H9 (cell line): ENCODE measurements around the gene RAP1GAP2. TPM values are rescaled to one million over a fixed set of nuclear protein-coding genes. Genes with fewer than 3 reads are reported as not detected.

Experiments
- DNase-seq: peaks from one replicate; pipeline ENCODE4 v3.0.0-alpha.2; 2017
- H2AFZ ChIP-seq: one replicate; pipeline ENCODE4 v1.6.1; 2013; ENCODE audit warnings: mild to moderate bottlenecking, low read length, control low read depth, moderate library complexity
- H2AK5ac ChIP-seq: 2 replicates; pipeline ENCODE4 v1.6.1; 2013; ENCODE audit warnings: low read length, control low read depth, mixed read lengths; ENCODE audit not compliant: insufficient read length
- H2BK120ac ChIP-seq: one replicate; pipeline ENCODE4 v1.6.1; 2013; ENCODE audit warnings: low read depth, mild to moderate bottlenecking, low read length, control low read depth, inconsistent platforms; ENCODE audit not compliant: poor library complexity, severe bottlenecking
- H2BK12ac ChIP-seq: 2 replicates; pipeline ENCODE4 v1.6.1; 2013; ENCODE audit warnings: low read length, control low read depth, mixed read lengths, low read depth; ENCODE audit not compliant: insufficient read length
- H2BK15ac ChIP-seq: 2 replicates; pipeline ENCODE4 v1.6.1; 2013; ENCODE audit warnings: low read depth, low read length, control low read depth
- H2BK20ac ChIP-seq: one replicate; pipeline ENCODE4 v1.6.1; 2013; ENCODE audit warnings: low read depth, mild to moderate bottlenecking, low read length, control low read depth, inconsistent platforms; ENCODE audit not compliant: poor library complexity, severe bottlenecking
- H2BK5ac ChIP-seq: 2 replicates; pipeline ENCODE4 v1.6.1; 2013; ENCODE audit warnings: low read length, control low read depth, mixed read lengths; ENCODE audit not compliant: insufficient read length
- H3K14ac ChIP-seq: 2 replicates; pipeline ENCODE4 v1.6.1; 2013; ENCODE audit warnings: low read length, control low read depth; ENCODE audit not compliant: insufficient read depth
- H3K18ac ChIP-seq: 2 replicates; pipeline ENCODE4 v1.6.1; 2013; ENCODE audit warnings: low read depth, mild to moderate bottlenecking, mixed read lengths, low read length, control low read depth; ENCODE audit not compliant: insufficient read length
- H3K23ac ChIP-seq: 2 replicates; pipeline ENCODE4 v1.6.1; 2013; ENCODE audit warnings: low read length, control low read depth, mixed read lengths, low read depth; ENCODE audit not compliant: insufficient read length
- H3K23me2 ChIP-seq: 2 replicates; pipeline ENCODE4 v1.6.1; 2013; ENCODE audit warnings: low read depth, mild to moderate bottlenecking, mixed read lengths, low read length, control low read depth; ENCODE audit not compliant: insufficient read length, poor library complexity, severe bottlenecking
- H3K27ac ChIP-seq: 2 replicates; pipeline ENCODE4 v1.5.1; 2013; ENCODE audit warnings: low read length, control low read depth, mixed read lengths, low read depth; ENCODE audit not compliant: insufficient read length
- H3K27me3 ChIP-seq: 2 replicates; pipeline ENCODE4 v1.6.1; 2013; ENCODE audit warnings: low read length, control low read depth, inconsistent platforms; ENCODE audit not compliant: insufficient read depth
- H3K4ac ChIP-seq: 2 replicates; pipeline ENCODE4 v1.6.1; 2013; ENCODE audit warnings: low read depth, mild to moderate bottlenecking, control low read depth, inconsistent platforms, low read length, moderate library complexity
- H3K4me1 ChIP-seq: 2 replicates; pipeline ENCODE4 v1.6.1; 2013; ENCODE audit warnings: low read length, control low read depth, inconsistent platforms; ENCODE audit not compliant: insufficient read depth
- H3K4me2 ChIP-seq: 2 replicates; pipeline ENCODE4 v1.6.1; 2013; ENCODE audit warnings: low read length, control low read depth, mixed read lengths; ENCODE audit not compliant: insufficient read length, insufficient read depth
- H3K56ac ChIP-seq: 2 replicates; pipeline ENCODE4 v1.6.1; 2013; ENCODE audit warnings: low read depth, mild to moderate bottlenecking, mixed read lengths, low read length, control low read depth; ENCODE audit not compliant: insufficient read length
- H3K79me1 ChIP-seq: 2 replicates; pipeline ENCODE4 v1.6.1; 2013; ENCODE audit warnings: low read depth, mild to moderate bottlenecking, moderate library complexity, low read length, control low read depth, inconsistent platforms; ENCODE audit not compliant: insufficient read depth, poor library complexity, severe bottlenecking
- H3K79me2 ChIP-seq: 2 replicates; pipeline ENCODE4 v1.6.1; 2013; ENCODE audit warnings: low read length, control low read depth, inconsistent platforms; ENCODE audit not compliant: insufficient read depth
- H3K9ac ChIP-seq: 2 replicates; pipeline ENCODE4 v1.6.1; 2013; ENCODE audit warnings: low read length, control low read depth, mixed read lengths; ENCODE audit not compliant: insufficient read length; ENCODE audit errors: extremely low read depth
- H3K9me3 ChIP-seq: one replicate; pipeline ENCODE4 v1.6.1; 2013; ENCODE audit warnings: low read depth, low read length, inconsistent platforms; ENCODE audit not compliant: control insufficient read depth
- H3T11ph ChIP-seq: one replicate; pipeline ENCODE4 v1.6.1; 2013; ENCODE audit warnings: mild to moderate bottlenecking, low read length, control low read depth, inconsistent platforms
- H4K20me1 ChIP-seq: one replicate; pipeline ENCODE4 v1.6.1; 2013; ENCODE audit not compliant: control insufficient read depth, insufficient read length, insufficient read depth
- H4K5ac ChIP-seq: 2 replicates; pipeline ENCODE4 v1.6.1; 2013; ENCODE audit warnings: low read depth, mild to moderate bottlenecking, mixed read lengths, low read length, control low read depth; ENCODE audit not compliant: insufficient read length
- H4K8ac ChIP-seq: replicated peaks from 2 replicates; pipeline ENCODE4 v1.6.1; 2013; ENCODE audit warnings: low read length, control low read depth, mixed read lengths, low read depth; ENCODE audit not compliant: insufficient read length
- H4K91ac ChIP-seq: 2 replicates; pipeline ENCODE4 v1.6.1; 2013; ENCODE audit warnings: low read depth, mild to moderate bottlenecking, moderate library complexity, mixed read lengths, low read length, control low read depth; ENCODE audit not compliant: insufficient read length
- H3K27ac Mint-ChIP-seq, 3 experiments: 2 replicates in 2 of 3; 3 replicates in 1 of 3; pipeline ENCODE4 v1.8.0; 2020 to 2021; ENCODE audit warnings: mixed read lengths in 3 of 3, mild to moderate bottlenecking in 1 of 3, moderate library complexity in 1 of 3
- H3K27me3 Mint-ChIP-seq: 2 replicates; pipeline ENCODE4 v1.8.0; 2021; ENCODE audit warnings: low read depth, mild to moderate bottlenecking, moderate library complexity, mixed read lengths
- H3K36me3 Mint-ChIP-seq, 3 experiments: 2 replicates in 2 of 3; 3 replicates in 1 of 3; pipeline ENCODE4 v1.8.0; 2020 to 2021; ENCODE audit warnings: low read depth in 3 of 3, mixed read lengths in 3 of 3; ENCODE audit not compliant: insufficient read depth in 1 of 3
- H3K4me1 Mint-ChIP-seq, 2 experiments: 2 replicates each; pipeline ENCODE4 v1.8.0; 2020; ENCODE audit warnings: mixed read lengths in 2 of 2
- H3K4me3 Mint-ChIP-seq, 2 experiments: 2 replicates in 1 of 2; 3 replicates in 1 of 2; pipeline ENCODE4 v1.8.0; 2020 to 2021; ENCODE audit warnings: mild to moderate bottlenecking in 2 of 2, mixed read lengths in 2 of 2, moderate library complexity in 1 of 2
- H3K9me3 Mint-ChIP-seq, 2 experiments: 2 replicates in 1 of 2; 3 replicates in 1 of 2; pipeline ENCODE4 v1.8.0; 2020; ENCODE audit warnings: mild to moderate bottlenecking in 2 of 2, mixed read lengths in 2 of 2, moderate library complexity in 1 of 2
- CTCF ChIP-seq: fragments of 200-600 bp; sonication (generic); conservative IDR thresholded peaks from 3 replicates; pipeline ENCODE4 v1.8.0; 2021; ENCODE audit warnings: antibody characterized with exemption, mild to moderate bottlenecking
- WGBS: extraction: QIAGEN DNeasy Blood & Tissue Kit; methylation state at CpG from one replicate; pipeline ENCODE4 v1.1.7; 2013; ENCODE audit warnings: missing lambda C conversion rate, low lambda C conversion rate, mixed read lengths; ENCODE audit not compliant: insufficient read length; ENCODE audit errors: extremely low coverage; 5-methylcytosine and 5-hydroxymethylcytosine counted together
- total RNA-seq: library from RNA; stranded (reverse); gene quantifications from 2 replicates; pipeline ENCODE4 v1.2.1, GENCODE V29; 2021

RAP1GAP2 gene
- total RNA-seq, 1 experiment from 2014 or later: 33.8 TPM

GRCh38 chr17:3019761-3020160 lies 223.5 kb downstream of the RAP1GAP2 start:
- no peak for TF ChIP-seq CTCF
- Mint-ChIP-seq H3K27ac (no peak overlapping the region), H3K4me3 (no peak overlapping the region), H3K4me1 (no peaks in the 10 kb centered on the region), H3K9me3 (peaks cover 23 to 29% of the 10 kb centered on the region in 2 experiments), H3K36me3 (peaks cover 42 to 69% (median 43%) of the 10 kb centered on the region in 3 experiments), H3K27me3 (no peaks in the 10 kb centered on the region)
- Histone ChIP-seq H3K27me3 (no peaks in the 10 kb centered on the region), H2AK5ac (no peak overlapping the region), H4K5ac (no peak overlapping the region), H3K27ac (no peak overlapping the region), H3K23me2 (no peaks in the 10 kb centered on the region), H2BK120ac (no peak overlapping the region), H3K4me2 (no peak overlapping the region), H3K56ac (no peak overlapping the region), H3K79me1 (no peaks in the 10 kb centered on the region), H2BK20ac (no peak overlapping the region), H3K14ac (no peak overlapping the region), H2BK5ac (no peak overlapping the region), H4K91ac (no peak overlapping the region), H3K4ac (no peak overlapping the region), H2AFZ (no peak overlapping the region), H3K18ac (no peak overlapping the region), H3K9me3 (no peaks in the 10 kb centered on the region), H3K23ac (no peak overlapping the region), H2BK12ac (no peak overlapping the region), H4K8ac (no peak overlapping the region), H2BK15ac (no peak overlapping the region), H3K79me2 (no peaks in the 10 kb centered on the region), H3K9ac (no peak overlapping the region), H3T11ph (no peak overlapping the region), H4K20me1 (peaks cover 3% of the 10 kb centered on the region), H3K4me1 (no peaks in the 10 kb centered on the region)
- DNase-seq: no peak
- no CpG with 5 or more reads among the region's 9 CpGs for WGBS
